Measurements from ENCODE around the gene PNPLA6. TPM values are rescaled to one million over a fixed set of nuclear protein-coding genes. Genes with fewer than 3 reads are reported as not detected.

Gene PNPLA6
- polyA plus RNA-seq, 1 donor = 35.1 TPM

DNA sequence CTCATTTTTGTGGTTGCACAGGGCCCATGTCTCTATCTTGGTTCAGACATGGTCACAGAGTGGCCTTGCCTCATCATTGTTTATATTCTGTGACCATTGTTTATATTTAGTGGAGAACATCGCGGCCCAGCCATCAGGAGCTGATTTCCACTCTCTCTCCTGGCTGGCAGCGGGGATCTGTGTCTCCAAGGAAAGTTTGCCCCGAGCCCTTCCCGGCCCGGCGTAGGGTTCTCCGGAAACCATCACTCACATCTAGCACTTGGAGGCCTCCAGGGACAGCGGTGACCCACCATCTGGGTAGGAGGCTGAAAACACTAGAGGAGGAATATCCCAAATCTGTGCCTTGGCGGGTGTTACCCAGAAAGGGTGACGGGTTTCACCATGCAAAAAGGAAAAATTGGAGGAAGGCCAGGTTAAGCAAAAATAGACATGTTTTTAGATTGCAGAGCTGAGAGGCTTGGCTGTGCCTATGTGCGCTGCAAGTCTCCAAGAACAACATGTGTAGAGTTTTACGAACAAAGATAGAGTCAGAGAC, 20.3 kb upstream of the PNPLA6 start:
- no peak for DNase-seq

DNA sequence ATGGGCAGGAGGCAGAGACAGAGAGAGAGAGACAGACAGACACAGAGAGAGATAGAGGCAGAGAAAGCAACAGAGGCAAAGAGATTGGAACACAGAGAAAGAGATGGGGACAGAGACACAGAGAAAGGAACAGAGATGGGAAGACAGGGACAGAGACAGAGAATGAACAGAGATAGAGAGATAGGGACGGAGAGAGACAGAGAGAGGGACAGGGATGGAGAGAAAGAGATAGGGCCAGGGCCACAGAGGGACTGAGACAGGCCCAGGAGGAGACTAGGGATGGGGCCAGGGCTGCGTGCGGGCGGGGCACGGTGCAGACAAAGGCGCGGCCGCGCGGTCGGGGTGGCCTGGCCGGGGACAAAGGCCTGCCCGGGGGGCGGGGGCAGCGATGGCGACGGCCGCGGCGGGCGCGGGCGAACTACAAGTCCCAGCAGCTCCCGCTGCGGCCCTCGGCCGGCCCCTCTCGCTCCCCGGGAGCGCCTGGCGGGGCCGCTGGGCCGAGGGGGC, 19.8 kb upstream of the PNPLA6 start, which contains the start of gene ZNF358:
Gene ZNF358 (plus strand): TSS at position 459 of the 507 bp plus-strand sequence. CDS start 3,140 bp downstream, outside the sequence.
- DNase-seq = no peak

DNA sequence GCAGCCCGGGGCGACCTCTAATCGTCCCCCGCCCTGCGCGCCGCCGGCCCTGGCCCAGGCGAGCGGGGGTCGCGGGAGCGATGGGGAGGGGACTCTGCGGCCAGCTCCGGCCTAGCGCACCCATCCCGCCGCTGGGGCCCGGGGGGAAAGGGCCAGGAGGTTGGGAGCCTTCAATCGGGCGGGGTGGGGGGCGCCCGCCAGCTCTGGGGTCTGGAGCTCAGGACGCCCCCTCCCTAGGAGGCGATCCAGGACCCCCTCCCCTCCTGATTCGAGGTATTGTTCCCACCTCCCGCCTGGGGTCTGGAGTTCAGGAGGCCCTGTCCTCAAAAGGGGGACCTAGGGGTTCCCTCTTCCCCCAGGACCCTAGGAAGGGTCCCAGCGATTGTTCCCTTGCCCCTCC, 19.2 kb upstream of the PNPLA6 start:
- no peak for DNase-seq

DNA sequence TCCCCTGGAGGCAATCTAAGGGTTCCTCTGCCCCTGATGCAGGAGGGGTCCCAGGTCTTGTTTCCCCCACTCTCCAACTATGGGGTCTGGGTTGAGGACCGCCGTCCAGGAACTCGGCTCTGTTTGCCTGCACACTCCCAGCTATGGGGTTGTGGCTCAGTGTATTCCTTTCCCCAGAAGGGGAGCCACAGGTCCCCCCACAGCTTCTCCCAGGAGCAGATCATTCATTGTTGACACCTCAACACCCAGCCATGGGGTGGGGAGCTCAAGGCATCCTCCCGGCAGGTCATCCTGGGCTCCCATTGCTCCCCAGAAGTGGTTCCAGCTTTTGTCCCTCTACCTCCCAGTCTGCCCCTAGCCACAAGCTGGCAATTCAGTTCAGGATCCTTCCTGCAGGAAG, 18.6 kb upstream of the PNPLA6 start:
- no peak for DNase-seq

DNA sequence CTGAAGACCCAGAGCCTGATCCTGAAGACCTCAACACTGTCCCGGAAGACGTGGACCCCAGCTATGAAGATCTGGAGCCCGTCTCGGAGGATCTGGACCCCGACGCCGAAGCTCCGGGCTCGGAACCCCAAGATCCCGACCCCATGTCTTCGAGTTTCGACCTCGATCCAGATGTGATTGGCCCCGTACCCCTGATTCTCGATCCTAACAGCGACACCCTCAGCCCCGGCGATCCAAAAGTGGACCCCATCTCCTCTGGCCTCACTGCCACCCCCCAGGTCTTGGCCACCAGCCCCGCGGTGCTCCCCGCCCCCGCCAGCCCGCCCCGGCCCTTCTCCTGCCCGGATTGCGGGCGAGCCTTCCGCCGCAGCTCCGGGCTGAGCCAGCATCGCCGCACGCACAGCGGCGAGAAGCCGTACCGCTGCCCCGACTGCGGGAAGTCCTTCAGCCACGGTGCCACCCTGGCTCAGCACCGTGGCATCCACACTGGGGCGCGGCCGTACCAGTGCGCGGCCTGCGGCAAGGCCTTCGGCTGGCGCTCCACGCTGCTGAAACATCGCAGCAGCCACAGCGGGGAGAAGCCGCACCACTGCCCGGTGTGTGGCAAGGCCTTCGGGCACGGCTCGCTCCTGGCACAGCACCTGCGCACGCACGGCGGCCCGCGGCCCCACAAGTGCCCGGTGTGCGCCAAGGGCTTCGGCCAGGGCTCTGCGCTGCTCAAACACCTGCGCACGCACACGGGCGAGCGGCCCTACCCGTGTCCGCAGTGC, 16.0 kb upstream of the PNPLA6 start:
- DNase-seq = no peak

DNA sequence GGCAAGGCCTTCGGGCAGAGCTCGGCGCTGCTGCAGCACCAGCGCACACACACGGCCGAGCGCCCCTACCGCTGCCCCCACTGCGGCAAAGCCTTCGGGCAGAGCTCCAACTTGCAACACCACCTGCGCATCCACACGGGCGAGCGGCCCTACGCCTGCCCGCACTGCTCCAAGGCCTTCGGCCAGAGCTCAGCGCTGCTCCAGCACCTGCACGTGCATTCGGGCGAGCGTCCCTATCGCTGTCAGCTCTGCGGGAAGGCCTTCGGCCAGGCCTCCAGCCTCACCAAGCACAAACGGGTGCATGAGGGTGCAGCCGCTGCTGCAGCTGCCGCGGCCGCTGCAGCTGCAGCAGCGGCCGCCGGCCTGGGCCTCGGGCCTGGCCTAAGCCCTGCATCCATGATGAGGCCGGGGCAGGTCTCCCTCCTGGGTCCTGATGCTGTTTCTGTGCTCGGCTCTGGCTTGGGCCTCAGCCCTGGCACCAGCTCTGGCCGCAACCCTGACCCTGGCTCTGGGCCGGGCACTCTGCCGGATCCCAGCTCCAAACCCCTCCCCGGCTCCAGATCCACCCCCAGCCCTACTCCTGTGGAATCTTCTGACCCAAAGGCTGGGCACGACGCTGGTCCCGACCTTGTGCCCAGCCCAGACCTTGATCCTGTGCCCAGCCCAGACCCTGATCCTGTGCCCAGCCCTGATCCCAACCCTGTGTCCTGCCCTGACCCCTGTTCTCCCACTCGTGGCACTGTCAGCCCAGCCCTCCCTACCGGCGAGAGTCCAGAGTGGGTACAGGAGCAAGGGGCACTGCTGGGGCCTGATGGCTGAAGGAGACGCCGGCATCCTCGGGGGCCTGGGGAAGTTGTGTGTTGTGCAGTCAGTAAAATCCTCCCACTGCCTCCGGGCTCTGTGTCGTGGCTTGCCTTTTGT, 15.1 kb upstream of the PNPLA6 start:
- no peak for DNase-seq

GRCh38 chr19:7521551-7522071, 13.9 kb upstream of the PNPLA6 start:
- no peak for DNase-seq

DNA sequence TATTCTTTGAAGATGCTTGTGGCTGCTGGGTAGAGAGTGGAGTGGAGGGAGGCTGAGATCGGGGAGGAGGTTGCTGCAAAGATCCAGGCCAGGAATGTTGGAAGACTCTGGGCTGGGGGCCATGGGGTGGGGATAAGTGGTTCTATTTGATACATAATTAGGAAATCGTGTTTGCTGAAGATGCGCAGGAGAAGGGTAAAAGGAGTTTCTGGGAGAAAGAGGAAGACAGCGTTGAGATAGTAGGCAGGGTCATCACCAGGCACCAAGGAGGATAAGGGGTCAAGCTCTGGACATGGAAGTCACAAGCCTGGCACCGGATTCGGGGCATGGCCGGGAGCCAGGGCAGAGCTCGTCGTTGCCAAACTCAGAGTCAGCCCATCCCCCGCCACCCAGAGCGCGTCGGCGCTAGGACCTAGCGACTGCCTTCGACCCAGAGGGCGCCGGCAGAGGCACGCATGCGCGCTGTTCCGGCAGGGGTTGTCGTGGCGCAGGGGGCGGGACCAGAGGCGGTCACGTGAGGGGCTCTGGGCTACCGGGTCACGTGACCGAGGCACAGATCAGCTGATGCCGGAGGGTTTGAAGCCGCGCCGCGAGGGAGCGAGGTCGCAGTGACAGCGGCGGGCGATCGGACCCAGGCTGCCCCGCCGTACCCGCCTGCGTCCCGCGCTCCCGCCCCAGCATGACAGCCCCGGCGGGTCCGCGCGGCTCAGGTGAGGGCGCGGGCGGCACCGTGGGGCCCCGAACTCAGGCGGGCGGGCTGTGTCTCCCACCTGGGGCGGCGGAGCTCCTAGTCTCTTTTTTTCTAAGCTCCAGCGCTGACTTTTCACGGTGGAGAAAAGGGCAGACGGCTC, 13.2 kb upstream of the PNPLA6 start, which contains the start of gene MCOLN1:
Gene MCOLN1 (plus strand): TSS at position 553 of the 851 bp plus-strand sequence. CDS start 127 bp downstream, at position 680.
- peak; percentile 98 for DNase-seq

GRCh38 chr19:7522923-7523667, 12.4 kb upstream of the PNPLA6 start:
- no peak for DNase-seq

DNA sequence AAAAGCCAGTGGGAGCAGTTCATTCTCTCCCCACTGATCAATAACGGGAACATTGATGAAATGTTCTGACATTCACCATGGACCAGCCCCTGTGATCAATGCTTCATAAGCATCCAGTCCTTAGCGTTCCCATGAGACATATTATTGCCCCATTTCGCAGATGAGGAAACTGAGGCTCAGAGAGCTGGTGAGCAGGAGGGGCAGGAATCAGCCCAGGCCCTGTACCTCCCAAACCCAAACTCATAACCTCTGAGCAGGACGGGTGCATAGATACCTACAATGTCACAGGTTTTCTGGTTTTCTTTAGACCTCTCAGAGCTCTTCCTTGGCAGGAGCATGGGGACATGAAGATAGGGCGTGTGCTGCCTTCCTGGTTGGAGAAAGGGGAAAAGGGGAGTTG, 11.0 kb upstream of the PNPLA6 start:
- no peak for DNase-seq

GRCh38 chr19:7524992-7525739, 10.4 kb upstream of the PNPLA6 start:
- DNase-seq = no peak

DNA sequence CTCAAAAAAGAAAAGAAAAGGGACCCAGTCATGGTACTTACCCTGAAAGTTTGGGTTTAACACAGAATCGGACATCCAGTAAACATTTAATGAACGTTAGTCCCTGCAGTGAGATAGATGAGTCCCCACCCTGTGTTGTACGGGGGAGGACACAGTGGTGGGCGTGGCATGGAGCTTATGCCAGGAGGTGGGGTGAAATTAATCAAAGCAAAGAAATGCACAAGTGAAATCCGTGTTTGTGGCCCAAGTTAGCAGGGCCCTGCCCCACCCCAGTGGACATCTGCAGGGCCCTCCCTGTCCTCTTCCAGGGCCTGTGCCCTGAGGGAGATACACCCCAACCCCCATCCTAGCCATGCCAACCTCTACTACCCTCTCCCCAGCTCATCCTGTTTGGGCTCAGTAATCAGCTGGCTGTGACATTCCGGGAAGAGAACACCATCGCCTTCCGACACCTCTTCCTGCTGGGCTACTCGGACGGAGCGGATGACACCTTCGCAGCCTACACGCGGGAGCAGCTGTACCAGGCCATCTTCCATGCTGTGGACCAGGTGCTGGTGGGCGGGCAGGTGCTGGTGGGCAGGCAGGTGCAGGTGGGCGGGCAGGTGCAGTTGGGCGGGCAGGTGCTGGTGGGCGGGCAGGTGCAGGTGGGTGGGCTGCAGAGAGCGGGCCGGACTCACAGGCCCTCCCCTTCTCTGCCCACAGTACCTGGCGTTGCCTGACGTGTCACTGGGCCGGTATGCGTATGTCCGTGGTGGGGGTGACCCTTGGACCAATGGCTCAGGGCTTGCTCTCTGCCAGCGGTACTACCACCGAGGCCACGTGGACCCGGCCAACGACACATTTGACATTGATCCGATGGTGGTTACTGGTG, 9.2 kb upstream of the PNPLA6 start:
- DNase-seq = no peak

GRCh38 chr19:7527516-7528191, 7.9 kb upstream of the PNPLA6 start:
- DNase-seq = no peak

- DNase-seq = no peak
Observed at GRCh38 chr19:7528192-7528519, 7.4 kb upstream of the PNPLA6 start.

DNA sequence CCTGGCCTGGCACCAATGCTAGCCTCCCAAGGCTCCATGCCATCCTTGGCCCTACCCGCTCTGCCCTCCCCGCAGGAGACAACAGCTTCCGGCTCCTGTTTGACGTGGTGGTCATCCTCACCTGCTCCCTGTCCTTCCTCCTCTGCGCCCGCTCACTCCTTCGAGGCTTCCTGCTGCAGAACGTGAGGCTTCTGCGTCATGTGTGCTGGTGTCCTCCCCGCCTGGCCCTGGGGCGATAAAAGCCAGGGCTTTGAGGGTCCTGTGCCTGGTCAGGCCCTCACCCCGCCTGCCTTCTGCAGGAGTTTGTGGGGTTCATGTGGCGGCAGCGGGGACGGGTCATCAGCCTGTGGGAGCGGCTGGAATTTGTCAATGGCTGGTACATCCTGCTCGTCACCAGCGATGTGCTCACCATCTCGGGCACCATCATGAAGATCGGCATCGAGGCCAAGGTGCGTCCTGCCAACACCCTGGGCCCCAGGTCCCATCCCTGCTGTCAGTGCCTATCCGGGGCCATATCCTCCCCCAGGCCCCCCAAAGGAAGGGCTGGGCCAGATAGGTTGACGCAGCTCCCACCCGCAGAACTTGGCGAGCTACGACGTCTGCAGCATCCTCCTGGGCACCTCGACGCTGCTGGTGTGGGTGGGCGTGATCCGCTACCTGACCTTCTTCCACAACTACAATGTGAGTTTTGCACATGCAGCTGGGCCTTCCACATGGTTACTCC, 6.8 kb upstream of the PNPLA6 start:
- no peak for DNase-seq

DNA sequence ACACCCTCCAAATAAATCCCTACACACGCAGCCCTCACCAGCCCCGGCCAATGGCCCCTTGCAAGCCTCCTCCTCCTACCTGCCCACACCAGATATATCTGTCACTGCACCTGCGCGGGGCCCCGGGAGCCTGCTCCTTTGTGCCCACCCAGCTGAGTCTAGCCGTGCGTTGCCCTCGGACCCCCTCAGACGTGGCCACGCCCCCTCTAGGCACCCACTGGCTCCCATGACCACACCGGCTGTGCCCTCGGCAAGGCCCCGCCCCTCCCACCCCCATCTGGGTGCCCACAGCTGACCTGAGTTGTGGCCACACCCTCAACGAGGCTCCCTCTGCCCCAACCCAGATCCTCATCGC, 6.3 kb upstream of the PNPLA6 start:
- no peak for DNase-seq

- DNase-seq = no peak
Observed at GRCh38 chr19:7529610-7530490, 5.7 kb upstream of the PNPLA6 start.

Data from left kidney (tissue), 2 donors.